ENCODE data around the gene HDHD2.

Gene HDHD2

GRCh38 chr18:47143899-47144485 lies 6.3 kb downstream of the HDHD2 start:
- no peak for DNase-seq

GRCh38 chr18:47143153-47143552 lies 7.1 kb downstream of the HDHD2 start:
- no peak for DNase-seq

- no peak for DNase-seq
Observed at GRCh38 chr18:47141289-47141688, 9.0 kb downstream of the HDHD2 start.

GRCh38 chr18:47121146-47121545 lies 29.2 kb downstream of the HDHD2 start:
- DNase-seq, result no peak

GRCh38 chr18:47120428-47120827 lies 29.9 kb downstream of the HDHD2 start:
- DNase-seq, result no peak

GRCh38 chr18:47118981-47119380 lies 31.3 kb downstream of the HDHD2 start:
- DNase-seq, result no peak

DNA sequence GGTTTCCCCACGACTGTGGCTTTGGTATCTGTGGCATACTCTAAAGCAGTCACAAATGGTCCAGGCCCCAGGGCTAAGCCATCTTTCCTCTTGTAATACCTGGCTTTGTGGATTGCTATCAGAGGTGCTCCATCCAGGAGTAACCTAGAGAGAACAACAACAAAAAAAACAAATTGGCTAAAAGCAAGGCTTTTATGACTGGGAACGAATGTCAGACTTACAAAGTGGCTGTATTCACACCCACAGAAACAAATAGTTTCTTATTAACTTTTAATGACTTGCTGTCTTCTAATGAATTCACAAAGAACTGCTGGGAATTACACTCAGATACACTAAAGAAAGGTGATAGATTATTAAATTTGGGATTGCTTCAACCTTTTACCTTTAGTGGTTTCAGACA lies 35.1 kb downstream of the HDHD2 start:
- no peak for DNase-seq

GRCh38 chr18:47113796-47114540 lies 36.3 kb downstream of the HDHD2 start:
- DNase-seq, result no peak

- DNase-seq, result no peak
Observed at GRCh38 chr18:47110492-47111274, 39.6 kb downstream of the HDHD2 start.

GRCh38 chr18:47109720-47110119 lies 40.6 kb downstream of the HDHD2 start:
- DNase-seq, result no peak

GRCh38 chr18:47108998-47109405 lies 41.3 kb downstream of the HDHD2 start:
- DNase-seq, result no peak

- no peak for DNase-seq
Observed at GRCh38 chr18:47108373-47108772, 41.9 kb downstream of the HDHD2 start.

DNA sequence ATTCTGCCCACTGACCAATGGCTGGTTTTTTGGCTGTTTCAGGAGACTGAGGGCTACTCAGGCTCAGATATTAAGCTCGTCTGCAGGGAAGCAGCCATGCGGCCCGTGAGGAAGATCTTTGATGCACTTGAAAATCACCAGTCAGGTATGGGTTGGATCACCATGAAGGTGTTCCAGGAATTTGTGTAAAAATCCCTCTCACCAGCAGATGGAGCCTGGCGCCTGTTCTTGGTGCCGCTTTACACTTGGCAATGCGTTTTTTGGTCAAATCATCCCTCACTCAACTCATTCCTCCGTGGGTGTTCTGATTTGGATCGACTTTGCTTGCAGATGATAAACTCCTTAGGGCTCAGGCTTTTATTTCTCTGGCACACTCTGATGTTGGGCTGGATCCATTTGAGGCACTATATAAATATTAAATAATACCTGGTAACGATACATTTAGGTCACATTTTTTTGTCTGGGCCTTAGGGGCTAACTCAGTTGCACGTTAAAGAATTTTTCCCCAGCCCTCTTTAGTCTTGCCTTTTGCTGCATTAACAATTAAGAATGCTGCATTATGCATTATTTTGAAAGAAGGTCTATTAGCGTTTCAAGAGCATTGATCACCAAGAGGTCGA lies 50.0 kb downstream of the HDHD2 start:
- peak; percentile 55 for DNase-seq

DNA sequence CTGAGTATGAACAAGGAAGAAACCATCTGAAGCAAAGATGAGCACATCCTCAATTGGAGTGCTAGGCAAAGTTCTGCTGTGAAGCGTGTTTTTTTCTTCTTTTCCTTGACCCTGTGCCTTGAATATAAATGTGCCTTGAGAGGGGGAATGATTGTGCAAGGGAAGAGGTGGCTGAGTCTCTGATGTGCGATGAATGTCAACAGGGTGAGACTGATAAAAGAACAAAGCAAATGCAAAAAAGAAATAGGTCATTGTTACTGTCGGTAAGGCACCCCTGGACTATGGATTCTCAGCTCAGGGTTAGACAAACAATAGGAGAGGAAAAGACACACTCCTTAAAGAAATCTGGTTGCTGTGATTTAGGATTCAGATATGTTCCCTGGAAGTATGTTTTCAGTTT lies 54.5 kb downstream of the HDHD2 start:
- no peak for DNase-seq

DNA sequence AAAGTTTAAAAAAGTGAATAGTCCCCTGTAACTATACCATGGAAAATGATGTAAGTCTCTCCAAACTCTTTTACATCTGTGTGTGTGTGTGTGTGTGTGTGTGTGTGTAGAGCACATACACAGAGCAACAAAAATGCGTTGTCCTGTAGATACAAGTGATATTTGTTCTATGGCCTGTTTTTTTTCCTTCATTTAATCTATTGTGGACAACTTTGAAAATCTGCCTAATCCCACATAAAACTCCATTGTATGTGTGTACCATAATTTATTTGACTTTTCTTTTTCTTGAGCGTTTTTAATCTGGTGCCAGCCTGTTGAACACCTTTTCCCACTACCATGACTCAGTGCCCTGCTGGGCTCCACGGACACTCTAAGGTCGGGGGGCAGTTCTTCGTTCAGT lies 62.6 kb downstream of the HDHD2 start:
- no peak for DNase-seq

DNA sequence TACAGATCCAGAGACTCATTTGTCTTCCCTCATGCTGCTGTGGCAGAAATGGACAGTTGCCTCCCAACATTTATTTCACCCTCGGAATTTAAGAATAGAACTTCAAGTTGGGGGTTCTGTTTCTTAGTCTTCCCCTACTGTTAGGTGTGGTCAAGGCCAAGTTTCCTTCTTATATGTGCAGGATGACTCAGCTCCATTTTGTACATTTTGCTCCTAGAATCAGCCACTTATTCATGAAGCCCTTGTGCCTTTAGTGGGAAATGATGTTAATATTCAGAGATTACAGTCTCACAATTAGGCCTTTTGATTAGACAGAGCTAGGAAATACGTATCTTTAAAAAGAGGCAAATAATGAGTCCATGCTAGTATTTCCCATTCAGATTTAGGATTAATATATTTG lies 68.7 kb downstream of the HDHD2 start:
- no peak for DNase-seq

- no peak for DNase-seq
Observed at GRCh38 chr18:47080872-47081271, 69.4 kb downstream of the HDHD2 start.

DNA sequence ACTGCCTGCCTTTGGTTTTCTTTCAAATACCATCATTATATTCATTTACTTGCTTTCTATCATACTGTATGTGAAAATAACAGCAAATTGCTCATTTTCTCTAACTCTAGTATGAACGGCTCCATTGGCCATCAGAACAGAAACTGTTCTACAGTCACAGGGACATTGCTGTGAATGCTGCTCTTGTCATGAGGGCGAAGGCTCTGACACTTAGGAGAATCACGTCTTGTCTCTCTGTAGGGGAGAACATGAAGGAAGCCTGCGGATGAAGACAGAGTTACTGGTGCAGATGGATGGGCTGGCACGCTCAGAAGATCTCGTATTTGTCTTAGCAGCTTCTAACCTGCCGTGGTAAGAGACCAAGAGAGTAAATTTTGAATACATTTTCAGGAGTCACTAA lies 73.2 kb downstream of the HDHD2 start:
- DNase-seq, result no peak

DNA sequence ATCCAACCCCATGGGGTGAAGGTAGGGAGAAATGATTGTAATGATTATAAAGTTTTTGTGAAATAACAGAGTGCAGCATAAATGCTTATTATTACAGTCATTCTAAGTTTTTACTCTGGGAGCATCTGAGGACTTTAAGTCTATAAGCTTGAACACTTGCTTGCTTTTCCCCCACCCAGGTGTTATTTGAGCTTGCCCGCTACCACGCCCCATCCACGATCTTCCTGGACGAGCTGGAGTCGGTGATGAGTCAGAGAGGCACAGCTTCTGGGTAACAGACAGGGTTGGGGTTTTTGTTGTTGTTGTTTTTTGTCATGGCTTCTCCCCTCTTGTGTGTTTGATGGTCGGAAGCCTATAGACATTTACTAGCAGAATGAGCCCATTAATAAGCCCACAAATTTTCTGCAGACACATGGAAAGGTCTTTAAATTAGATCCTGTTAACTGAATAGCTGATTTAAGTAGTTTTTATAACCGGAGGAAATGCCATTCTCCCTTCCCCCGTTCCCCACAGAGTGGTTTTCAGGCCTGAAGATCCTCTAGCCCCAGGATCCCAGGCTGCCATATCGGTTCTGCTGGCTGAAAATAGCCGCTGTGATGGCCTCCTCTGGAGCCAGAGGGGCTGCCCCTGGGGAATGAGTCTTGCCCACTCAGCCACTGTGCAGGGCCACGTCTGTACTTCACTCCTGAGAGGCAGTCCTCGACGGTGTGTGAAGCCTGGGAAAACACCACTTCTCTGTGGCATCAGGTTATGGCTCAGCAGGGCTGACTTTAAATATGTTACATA lies 75.0 kb downstream of the HDHD2 start:
- DNase-seq, result no peak

DNA sequence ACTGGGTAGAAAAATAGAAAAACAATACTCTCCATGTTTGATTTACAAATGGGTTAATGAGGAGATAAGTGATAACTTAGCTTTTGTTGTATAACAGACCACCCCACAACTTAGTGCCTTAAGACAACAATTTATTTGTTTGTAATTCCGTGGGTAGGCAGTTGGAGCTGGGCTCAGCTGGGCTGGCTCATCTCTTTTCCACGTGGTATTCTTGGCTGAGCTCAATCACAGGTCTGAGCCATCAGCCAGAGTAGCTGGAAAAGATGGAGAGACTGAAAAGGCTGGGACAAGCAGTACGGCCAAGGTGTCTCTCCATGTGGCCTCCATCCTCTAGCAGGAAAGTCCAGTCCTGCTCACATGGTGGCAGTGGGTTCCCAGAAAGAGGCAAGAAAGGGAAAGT lies 82.7 kb downstream of the HDHD2 start:
- no peak for DNase-seq

DNA sequence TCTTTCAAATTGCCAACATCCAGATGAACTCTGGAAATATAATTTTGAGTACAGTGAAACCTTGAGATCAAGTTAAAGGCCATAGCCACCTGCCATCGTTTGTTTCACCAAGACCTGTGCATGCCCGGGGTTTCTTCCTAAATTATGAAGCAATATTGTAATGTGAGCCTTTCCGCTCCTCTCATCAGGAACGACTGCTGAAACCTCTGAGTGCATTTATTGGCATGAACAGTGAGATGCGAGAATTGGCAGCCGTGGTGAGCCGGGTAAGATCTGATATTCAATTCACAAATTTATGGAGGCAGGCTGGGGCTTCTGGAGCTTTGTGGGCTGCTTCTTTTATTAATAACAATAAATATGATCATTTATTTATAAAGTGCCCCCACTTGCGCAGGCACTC lies 87.2 kb downstream of the HDHD2 start:
- DNase-seq, result no peak

DNA sequence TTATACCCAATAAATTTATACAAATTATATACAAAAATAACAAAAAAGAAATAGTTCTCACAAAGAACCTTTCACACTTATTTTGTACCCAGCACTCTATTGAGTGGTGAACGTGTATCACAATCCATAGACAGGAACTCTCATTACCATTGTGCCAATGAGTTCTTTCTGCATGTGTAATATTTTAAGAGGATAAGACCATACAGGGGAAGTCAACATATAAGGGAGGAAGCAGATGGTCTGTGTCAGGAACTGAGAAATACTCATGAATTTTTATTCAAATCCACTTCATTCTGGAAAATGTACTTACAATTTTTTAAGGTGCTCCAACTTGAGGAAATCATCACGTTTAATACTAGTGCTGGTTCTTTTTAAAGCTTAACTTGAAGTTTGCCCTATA lies 87.8 kb downstream of the HDHD2 start:
- no peak for DNase-seq
